HepG2 (cell line): ENCODE measurements around the gene ZNF19. TPM values are rescaled to one million over a fixed set of nuclear protein-coding genes. Genes with fewer than 3 reads are reported as not detected.
A peak's percentile ranks its signal among the peaks of the same experiment; 100 is the strongest.

Experiments used
- FLYWCH1 ChIP-seq: sonication (generic); formaldehyde crosslinking; IDR thresholded peaks from 2 replicates; pipeline ENCODE4 v1.8.1; 2023; ENCODE audit warnings: mild to moderate bottlenecking, missing genetic modification reagents
- GTF3A ChIP-seq: sonication (generic); formaldehyde crosslinking; conservative IDR thresholded peaks from 2 replicates; pipeline ENCODE4 v1.4.0; 2020; ENCODE audit warnings: mild to moderate bottlenecking, missing genetic modification reagents
- IRX3 ChIP-seq: sonication (generic); formaldehyde crosslinking; IDR thresholded peaks from 2 replicates; pipeline ENCODE4 v1.8.1; 2023; ENCODE audit warnings: mild to moderate bottlenecking, low read depth, missing genetic modification reagents, borderline replicate concordance
- MTA3 ChIP-seq: sonication (generic); formaldehyde crosslinking; IDR thresholded peaks from 2 replicates; pipeline ENCODE4 v1.4.0; 2020; ENCODE audit warnings: missing genetic modification reagents
- NCOR1 ChIP-seq: fragments of 200-600 bp; sonication (generic); IDR thresholded peaks from 2 replicates; pipeline ENCODE4 v1.7.0; 2017; ENCODE audit warnings: antibody characterized with exemption, low read length, borderline replicate concordance
- PHB2 ChIP-seq: fragments of 450-650 bp; IDR thresholded peaks from 2 replicates; pipeline ENCODE4 v1.6.1; 2018; ENCODE audit not compliant: partially characterized antibody
- POGZ ChIP-seq: sonication (generic); formaldehyde crosslinking; IDR thresholded peaks from 2 replicates; pipeline ENCODE4 v1.4.0; 2020; ENCODE audit warnings: mild to moderate bottlenecking, missing genetic modification reagents
- PRMT3 ChIP-seq: sonication (generic); formaldehyde crosslinking; IDR thresholded peaks from 2 replicates; pipeline ENCODE4 v1.8.1; 2022; ENCODE audit warnings: low read depth, mild to moderate bottlenecking, moderate library complexity, missing genetic modification reagents, borderline replicate concordance
- RAD51 ChIP-seq: fragments of 450-650 bp; IDR thresholded peaks from 2 replicates; pipeline ENCODE4 v1.6.1; 2016; ENCODE audit warnings: borderline replicate concordance
- RARG ChIP-seq: sonication (generic); formaldehyde crosslinking; IDR thresholded peaks from 2 replicates; pipeline ENCODE4 v1.4.0; 2020; ENCODE audit warnings: low read depth, mild to moderate bottlenecking, missing genetic modification reagents
- ZNF143 ChIP-seq: sonication (generic); formaldehyde crosslinking; IDR thresholded peaks from 2 replicates; pipeline ENCODE4 v1.4.0; 2020; ENCODE audit warnings: missing genetic modification reagents
- ZNF256 ChIP-seq: sonication (generic); formaldehyde crosslinking; conservative IDR thresholded peaks from 2 replicates; pipeline ENCODE4 v1.4.0; 2020; ENCODE audit warnings: missing genetic modification reagents
- ZNF296 ChIP-seq: sonication (generic); formaldehyde crosslinking; conservative IDR thresholded peaks from 2 replicates; pipeline ENCODE4 v1.5.0; 2020; ENCODE audit warnings: mild to moderate bottlenecking, missing genetic modification reagents
- ZNF350 ChIP-seq: sonication (generic); formaldehyde crosslinking; IDR thresholded peaks from 2 replicates; pipeline ENCODE4 v1.4.0; 2020; ENCODE audit warnings: mild to moderate bottlenecking, low read depth, missing genetic modification reagents, borderline replicate concordance
- ZNF354B ChIP-seq: sonication (generic); formaldehyde crosslinking; IDR thresholded peaks from 2 replicates; pipeline ENCODE4 v1.8.0; 2022; ENCODE audit warnings: mild to moderate bottlenecking, missing genetic modification reagents
- ZNF615 ChIP-seq: sonication (generic); formaldehyde crosslinking; IDR thresholded peaks from 2 replicates; pipeline ENCODE4 v1.5.0; 2020; ENCODE audit warnings: mild to moderate bottlenecking, missing genetic modification reagents, borderline replicate concordance
- polyA plus RNA-seq, 8 experiments: library from polyadenylated mRNA; depleted of rRNA in 3 of 8; stranded (reverse) in 7 of 8; unstranded in 1 of 8; fragments of >200 nt; fragmentation: Illumina TruSeq in 4 of 8; extraction: Trizol in 4 of 8; gene quantifications; 2 replicates each; pipeline versions ENCODE4 v1.2.1 to v1.2.3, GENCODE V29; 2011 to 2016; ENCODE audit warnings: low read depth in 4 of 8, missing spikeins in 1 of 8, mixed read lengths in 1 of 8; ENCODE audit not compliant: insufficient read depth in 1 of 8
- total RNA-seq, 5 experiments: library from RNA; depleted of rRNA; stranded (reverse); fragments of >200 nt; fragmentation: Illumina TruSeq; extraction: Trizol; gene quantifications; 2 replicates each; pipeline ENCODE4 v1.2.3, GENCODE V29; 2016; ENCODE audit warnings: low read depth in 1 of 5
- TF ChIP-seq, protein P1 (sequence below): sonication (generic); formaldehyde crosslinking; IDR thresholded peaks from 2 replicates; pipeline ENCODE4 v1.8.1; 2023; ENCODE audit warnings: mild to moderate bottlenecking, missing genetic modification reagents
- TF ChIP-seq, protein P2 (sequence below): sonication (generic); formaldehyde crosslinking; conservative IDR thresholded peaks from 2 replicates; pipeline ENCODE4 v1.4.0; 2020; ENCODE audit warnings: missing genetic modification reagents
- TF ChIP-seq, protein P3 (sequence below): sonication (generic); formaldehyde crosslinking; IDR thresholded peaks from 2 replicates; pipeline ENCODE4 v1.9.0; 2022; ENCODE audit warnings: low read depth, missing genetic modification reagents
- TF ChIP-seq, protein P4 (sequence below): sonication (generic); formaldehyde crosslinking; IDR thresholded peaks from 2 replicates; pipeline ENCODE4 v1.4.0; 2020; ENCODE audit warnings: missing genetic modification reagents, borderline replicate concordance

The ZNF19 gene
- total and polyA plus RNA-seq, 2 of the 13 experiments (the other 11 are each of a cell fraction or from before 2014, with no cell fraction given), result 3.2 to 5.8 TPM

DNA sequence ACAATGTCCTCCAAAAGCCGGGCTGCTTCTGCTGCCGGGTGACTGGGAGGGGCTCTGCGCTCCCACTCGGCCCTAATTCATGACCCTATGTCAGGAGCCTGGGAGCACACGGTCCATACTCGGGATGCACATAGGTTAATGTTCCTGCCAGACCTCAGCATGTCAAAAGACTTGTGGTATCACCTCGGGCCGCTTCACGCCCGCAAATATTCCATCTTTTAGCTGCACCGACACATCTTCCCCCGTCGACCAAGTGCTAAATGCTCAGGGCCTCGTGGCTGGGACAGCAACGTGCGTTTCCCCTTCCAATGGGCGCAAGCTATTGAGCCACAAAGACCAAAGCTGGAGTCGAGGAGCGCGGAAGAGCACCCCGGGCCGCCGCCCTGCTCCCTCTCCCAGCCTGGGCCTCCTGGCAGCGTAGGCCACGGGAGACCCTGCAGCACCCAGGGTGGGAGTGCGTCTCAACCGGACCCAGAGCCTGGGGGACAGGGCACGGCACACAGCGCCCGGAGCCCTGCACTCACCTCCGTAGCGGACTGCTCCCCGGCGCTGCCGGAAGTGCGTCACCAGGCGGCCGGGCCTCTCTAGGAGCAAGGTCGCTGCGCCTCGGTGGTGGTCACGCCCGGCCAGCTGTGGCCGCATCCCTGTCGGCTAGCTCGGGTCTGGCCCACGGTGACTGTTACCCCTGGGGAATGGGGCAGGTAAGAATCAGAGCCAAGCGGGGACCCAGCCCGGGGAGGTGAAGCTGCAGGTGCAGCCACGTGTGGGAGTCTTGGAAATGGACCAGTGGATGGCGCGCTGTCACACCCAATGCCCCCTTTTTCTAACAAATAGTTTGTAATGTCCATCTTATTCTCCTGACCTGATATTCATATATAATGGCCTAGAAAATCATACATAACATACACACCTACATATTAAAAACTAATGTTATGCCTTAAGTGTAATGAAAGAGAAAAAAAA, 27.2 kb downstream of the ZNF19 start, which contains the start of gene ZNF23 (continued):
- TF ChIP-seq ZNF256 (CRISPR knock-in tag), result peak; percentile 67
- peak; percentile 60; the same call in 1 of the 2 replicates for TF ChIP-seq ZNF143 (CRISPR knock-in tag)
- no peak for TF ChIP-seq ZNF615 (CRISPR knock-in tag)
- peak; percentile 44; the same call in 1 of the 2 replicates for TF ChIP-seq ZNF296 (CRISPR knock-in tag)
- TF ChIP-seq, protein P1, sequence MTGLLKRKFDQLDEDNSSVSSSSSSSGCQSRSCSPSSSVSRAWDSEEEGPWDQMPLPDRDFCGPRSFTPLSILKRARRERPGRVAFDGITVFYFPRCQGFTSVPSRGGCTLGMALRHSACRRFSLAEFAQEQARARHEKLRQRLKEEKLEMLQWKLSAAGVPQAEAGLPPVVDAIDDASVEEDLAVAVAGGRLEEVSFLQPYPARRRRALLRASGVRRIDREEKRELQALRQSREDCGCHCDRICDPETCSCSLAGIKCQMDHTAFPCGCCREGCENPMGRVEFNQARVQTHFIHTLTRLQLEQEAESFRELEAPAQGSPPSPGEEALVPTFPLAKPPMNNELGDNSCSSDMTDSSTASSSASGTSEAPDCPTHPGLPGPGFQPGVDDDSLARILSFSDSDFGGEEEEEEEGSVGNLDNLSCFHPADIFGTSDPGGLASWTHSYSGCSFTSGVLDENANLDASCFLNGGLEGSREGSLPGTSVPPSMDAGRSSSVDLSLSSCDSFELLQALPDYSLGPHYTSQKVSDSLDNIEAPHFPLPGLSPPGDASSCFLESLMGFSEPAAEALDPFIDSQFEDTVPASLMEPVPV (CRISPR knock-in tag), result peak; percentile 69; the same call in 1 of the 2 replicates
- no peak for TF ChIP-seq FLYWCH1 (CRISPR knock-in tag)
- TF ChIP-seq RAD51, result no peak
- TF ChIP-seq, protein P2, sequence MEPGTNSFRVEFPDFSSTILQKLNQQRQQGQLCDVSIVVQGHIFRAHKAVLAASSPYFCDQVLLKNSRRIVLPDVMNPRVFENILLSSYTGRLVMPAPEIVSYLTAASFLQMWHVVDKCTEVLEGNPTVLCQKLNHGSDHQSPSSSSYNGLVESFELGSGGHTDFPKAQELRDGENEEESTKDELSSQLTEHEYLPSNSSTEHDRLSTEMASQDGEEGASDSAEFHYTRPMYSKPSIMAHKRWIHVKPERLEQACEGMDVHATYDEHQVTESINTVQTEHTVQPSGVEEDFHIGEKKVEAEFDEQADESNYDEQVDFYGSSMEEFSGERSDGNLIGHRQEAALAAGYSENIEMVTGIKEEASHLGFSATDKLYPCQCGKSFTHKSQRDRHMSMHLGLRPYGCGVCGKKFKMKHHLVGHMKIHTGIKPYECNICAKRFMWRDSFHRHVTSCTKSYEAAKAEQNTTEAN (CRISPR knock-in tag), result peak; percentile 8; the same call in 1 of the 2 replicates
- no peak for TF ChIP-seq PHB2
- TF ChIP-seq, protein P3, sequence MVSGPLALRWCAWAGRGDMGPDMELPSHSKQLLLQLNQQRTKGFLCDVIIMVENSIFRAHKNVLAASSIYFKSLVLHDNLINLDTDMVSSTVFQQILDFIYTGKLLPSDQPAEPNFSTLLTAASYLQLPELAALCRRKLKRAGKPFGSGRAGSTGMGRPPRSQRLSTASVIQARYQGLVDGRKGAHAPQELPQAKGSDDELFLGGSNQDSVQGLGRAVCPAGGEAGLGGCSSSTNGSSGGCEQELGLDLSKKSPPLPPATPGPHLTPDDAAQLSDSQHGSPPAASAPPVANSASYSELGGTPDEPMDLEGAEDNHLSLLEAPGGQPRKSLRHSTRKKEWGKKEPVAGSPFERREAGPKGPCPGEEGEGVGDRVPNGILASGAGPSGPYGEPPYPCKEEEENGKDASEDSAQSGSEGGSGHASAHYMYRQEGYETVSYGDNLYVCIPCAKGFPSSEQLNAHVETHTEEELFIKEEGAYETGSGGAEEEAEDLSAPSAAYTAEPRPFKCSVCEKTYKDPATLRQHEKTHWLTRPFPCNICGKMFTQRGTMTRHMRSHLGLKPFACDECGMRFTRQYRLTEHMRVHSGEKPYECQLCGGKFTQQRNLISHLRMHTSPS (CRISPR knock-in tag), result peak; percentile 1; the same call in 1 of the 2 replicates
- TF ChIP-seq MTA3 (CRISPR knock-in tag), result no peak
- no peak for TF ChIP-seq GTF3A (CRISPR knock-in tag)
- no peak; the same call in 1 of the 2 replicates for TF ChIP-seq ZNF354B (CRISPR knock-in tag)
- no peak for TF ChIP-seq PRMT3
- TF ChIP-seq RARG (CRISPR knock-in tag), result no peak
- no peak; the same call in 1 of the 2 replicates for TF ChIP-seq NCOR1
- peak; percentile 99 for TF ChIP-seq ZNF350 (CRISPR knock-in tag)
- TF ChIP-seq, protein P4, sequence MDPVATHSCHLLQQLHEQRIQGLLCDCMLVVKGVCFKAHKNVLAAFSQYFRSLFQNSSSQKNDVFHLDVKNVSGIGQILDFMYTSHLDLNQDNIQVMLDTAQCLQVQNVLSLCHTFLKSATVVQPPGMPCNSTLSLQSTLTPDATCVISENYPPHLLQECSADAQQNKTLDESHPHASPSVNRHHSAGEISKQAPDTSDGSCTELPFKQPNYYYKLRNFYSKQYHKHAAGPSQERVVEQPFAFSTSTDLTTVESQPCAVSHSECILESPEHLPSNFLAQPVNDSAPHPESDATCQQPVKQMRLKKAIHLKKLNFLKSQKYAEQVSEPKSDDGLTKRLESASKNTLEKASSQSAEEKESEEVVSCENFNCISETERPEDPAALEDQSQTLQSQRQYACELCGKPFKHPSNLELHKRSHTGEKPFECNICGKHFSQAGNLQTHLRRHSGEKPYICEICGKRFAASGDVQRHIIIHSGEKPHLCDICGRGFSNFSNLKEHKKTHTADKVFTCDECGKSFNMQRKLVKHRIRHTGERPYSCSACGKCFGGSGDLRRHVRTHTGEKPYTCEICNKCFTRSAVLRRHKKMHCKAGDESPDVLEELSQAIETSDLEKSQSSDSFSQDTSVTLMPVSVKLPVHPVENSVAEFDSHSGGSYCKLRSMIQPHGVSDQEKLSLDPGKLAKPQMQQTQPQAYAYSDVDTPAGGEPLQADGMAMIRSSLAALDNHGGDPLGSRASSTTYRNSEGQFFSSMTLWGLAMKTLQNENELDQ, result no peak
- peak; percentile 97 for TF ChIP-seq POGZ
- peak; percentile 3; the same call in 1 of the 2 replicates for TF ChIP-seq IRX3 (CRISPR knock-in tag)
